Activated CD8-positive, alpha-beta memory T cell treated with anti-CD3 and anti-CD28 coated beads, Interleukin-2, amount 50 U/mL, for 1 hour (primary cell): ENCODE measurements around the gene LYRM9.
A peak's percentile ranks its signal among the peaks of the same experiment; 100 is the strongest.
"Not testable (repeated sequence)": the region's sequence is repeated elsewhere in the genome, so short reads cannot be mapped to it uniquely, and the experiment has no call there.

ENCODE experiments used
- DNase-seq: peaks from one replicate; pipeline ENCODE4 v3.0.0-alpha.2; 2020; ENCODE audit errors: extremely low read depth

Gene LYRM9

DNA sequence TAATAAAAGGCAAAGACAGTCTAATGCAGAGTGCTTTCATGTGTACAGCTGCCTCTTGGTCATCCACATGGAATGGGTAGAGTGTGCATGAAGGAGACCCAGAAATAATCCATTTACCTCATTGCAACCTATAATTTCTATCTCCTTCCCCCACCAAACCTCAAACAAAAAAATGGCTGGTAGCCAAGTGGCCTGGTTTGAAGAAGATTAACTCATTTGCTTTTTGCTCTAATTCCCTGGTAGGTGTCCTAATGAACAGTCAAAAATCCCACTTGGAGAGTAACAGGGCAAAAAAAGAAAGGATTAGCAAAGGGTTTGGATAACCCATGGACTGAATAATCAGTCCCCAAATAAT, 13.0 kb upstream of the LYRM9 start:
- DNase-seq: no peak

DNA sequence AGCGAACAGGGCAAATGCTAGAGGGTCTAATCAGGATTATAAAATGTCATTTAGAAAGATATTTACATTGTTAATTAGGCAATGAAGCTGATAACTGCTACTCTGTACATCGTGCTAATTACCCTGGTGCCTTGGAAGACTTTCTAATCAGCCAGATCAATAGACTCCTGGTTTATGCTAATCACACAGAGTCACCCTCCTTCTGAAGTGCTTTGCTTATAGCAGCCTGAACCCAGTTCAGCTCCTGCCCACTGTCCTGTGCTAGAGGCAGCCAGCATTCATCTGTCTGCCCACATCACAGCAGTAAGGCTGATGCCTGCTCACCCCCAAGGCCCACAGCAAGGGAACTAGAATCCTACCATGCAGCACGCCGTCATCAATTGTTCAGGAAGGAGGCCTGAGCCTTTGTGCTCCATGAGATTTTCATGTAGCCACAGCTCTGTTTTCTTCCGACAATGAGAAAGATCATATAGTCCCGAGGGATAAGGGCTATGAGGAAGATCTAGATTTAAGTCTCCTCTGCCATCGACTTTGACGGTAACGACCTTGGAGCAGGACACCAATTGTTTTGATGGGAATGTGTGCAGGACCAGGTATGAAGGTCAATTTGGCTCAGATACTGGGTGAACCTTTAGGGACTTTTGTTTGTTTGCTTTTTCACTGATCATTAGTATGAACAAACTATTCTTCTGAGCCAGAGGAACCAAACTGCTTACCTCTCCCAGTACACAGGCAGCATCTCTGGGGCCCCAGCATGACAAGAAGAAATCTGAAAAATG, 12.5 kb upstream of the LYRM9 start:
- no peak for DNase-seq

DNA sequence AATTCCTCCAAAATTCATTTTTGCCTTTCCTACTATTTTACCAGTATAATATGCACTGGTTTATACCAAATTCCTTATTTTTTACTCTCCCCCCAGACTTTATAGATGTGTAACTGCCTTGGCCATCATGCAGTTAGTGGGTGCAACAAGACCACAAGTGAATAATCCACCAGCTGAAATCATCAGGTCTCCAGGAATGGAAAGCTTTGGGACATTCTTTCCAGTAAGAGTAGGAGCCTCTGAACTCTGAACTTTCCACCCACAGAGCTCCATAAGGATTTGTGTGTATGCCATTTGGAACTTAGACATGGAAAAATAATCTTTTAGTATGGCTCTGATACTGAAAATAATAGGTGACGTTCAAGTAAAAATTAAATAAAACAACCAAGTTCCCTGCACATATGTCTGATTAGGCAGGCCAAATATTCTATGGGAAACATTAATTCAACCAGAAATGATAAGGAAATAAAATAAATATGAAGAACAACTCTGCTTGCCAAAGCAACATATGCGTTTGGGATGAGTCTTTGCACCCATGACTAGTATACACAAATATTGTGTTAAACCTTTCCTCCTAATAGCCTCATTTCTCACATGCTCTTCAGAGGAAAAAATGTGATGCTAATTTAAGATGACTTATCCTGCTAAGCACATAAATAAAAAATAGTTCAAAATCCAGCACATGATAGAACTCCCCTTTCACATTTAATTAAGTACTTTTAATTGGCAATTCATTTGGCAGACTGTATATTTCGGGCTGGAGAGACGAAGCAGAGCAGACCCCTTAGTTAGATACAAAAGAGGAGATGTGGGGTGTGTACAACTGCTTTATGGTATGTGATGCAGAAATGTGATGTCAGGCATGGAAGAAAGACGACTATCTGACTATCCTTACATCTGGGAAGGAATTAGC, 11.6 kb upstream of the LYRM9 start:
- no peak for DNase-seq

DNA sequence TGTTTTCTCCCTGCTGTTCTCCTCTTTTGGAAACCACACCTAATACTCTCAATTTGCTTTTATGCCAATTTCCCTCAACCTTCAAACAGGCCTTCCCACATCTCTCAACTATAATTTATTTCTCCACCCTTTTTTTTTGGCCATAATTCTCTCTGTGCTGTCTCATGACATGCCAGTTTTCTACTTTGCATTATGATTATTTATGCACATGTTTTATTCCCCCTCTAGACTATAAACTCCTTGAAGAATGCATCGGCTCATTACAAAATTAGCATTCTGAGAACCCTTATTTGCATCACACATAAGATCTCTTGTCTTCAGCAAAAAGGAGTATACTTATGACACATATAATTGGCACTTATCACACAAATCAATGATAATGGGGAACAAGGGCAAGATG, 10.9 kb upstream of the LYRM9 start:
- no peak for DNase-seq

DNA sequence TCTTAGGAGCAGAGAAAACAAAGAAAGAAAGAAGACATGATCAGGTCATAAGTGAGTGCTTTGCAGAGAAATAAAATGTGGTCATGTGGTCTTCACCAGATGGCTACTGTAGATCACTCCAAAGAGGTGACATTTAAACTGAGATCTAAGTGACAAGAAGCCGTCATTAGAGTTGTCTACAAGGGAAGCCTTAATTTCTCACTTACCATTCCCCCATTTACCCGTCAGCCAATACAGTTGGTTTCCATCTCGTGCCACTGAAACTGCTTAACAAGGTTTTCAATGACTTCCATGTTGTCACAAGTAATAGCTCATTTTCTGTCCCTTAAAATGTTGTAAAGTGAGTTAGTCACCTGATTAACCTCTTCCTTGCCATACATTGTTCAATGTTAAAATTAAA, 6.4 kb upstream of the LYRM9 start:
- no peak for DNase-seq

DNA sequence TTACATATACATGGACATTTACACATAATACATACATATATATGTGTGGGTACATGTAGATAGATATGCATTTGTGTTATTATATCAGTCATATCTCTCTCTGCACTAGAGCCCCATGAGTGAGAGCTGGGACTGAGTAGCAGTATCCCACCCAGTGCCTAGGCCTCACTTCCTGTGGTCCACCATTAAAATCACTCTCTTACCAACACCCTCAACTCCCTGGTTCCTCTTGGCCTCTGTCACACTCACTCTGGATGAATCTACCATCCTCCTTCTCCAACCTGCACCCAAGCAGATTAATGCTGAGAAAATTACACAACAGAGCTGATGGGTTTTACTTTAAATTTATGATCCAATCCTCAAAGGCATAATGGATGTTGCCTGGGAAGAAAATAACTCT, 4.9 kb upstream of the LYRM9 start:
- no peak for DNase-seq

DNA sequence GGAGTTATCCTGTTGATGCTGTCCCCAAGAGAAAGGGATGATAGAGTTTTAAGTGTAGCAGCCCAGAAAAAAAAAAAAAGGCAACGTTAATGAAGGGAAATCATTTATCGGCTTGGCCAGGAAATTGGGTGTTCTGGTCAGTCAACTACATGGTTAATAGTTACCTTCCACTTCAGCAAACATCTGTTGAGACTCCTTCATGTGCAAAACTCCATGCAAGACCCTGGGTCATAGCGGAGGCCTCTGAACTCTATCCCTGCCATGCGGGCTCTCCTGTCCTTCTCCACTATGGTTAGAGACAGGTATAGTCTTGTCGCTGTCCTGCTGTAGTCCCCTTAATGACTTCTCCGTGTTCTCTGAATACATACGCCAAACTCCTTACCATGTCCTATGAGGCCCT, 3.5 kb upstream of the LYRM9 start:
- DNase-seq: no peak

DNA sequence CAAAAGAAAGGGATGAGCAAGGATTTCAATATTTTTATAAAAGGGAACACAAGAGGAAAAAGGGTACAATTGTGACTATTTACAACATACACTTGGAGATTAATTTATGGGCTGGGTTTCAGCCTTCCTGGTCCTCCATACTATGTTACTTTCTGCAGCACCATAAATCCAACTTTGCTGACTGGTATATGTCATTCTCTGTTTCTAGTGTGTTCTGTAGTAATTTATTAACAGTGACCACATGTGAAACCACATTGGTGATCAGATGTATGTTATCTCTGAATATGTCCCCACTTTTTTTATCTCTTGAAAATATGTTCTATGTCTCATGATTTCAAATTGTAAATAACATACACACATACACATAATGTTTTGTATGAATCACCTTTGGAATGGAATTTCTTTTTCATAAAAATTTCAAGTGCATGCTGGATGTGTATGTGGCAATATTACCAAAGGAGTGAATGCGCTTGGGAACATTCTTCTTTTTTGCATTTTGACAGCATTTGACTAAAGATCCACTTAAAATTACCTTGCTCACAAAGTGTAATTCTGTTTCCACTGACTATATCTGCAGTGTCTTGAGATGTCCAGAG, 2.9 kb upstream of the LYRM9 start:
- no peak for DNase-seq

DNA sequence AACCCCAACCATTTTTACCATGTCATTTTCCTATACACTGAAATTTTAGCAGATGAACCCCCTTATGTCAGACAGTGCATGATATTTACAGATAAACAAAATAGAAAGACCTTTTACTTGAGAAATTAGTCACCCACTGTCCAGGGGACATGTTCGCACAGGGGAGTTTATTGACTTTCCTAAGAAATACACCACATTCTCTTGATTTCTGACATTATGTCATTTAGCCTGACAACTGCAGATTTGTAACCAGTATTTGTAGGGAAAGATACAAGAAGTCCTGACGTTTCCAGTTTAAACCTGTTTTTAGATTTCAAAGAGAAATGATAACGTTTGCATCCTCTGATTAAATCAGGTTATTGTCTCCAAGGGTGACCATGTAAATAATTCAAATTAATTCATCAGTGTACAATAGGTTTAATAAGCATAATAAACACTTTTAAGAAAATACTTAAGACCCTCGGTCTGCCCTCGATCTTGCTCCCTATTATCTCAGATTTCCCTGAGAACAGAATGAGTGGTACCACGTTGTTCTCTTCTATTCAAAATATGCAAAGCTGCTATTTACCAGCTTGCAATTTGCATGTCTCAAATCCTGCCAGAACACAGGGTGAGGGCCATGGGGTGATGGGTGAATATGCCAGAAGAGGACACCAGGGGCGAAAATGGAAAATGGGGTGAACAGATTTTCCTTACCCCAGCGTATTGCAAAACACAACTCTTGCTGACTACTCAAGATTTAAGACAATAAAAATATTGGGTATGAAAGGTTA, 2.1 kb upstream of the LYRM9 start:
- no peak for DNase-seq

DNA sequence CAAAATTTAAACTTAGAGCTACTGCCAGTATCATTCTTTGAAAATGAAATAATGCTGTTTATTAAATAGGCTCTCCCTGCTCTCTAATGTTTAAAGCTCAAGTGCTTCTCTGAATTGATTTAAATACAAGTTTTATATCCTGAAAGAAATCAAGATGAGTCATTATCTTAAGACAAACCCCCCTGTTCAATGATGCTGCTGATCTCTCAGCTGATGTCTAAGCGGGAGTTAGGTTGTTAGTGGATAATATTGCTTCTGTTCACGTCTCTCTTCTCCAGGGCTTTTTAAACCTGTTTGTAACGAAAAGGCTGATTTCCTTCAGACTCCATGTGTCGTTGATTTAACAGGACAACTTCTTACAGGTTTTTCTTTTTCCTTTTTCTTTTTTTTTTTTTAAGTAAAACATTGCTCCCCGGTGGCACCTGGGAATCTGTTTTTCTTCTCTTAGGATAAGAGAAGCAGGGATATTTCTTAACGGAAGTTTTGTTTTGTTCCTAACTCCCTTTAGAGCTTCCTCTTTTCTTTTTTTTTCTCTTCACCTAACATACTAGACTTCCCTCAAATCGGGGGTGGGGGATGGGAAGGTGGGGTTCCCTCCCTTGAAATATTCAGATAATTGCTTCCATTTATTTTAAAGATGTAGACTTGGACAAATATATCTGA, 807 bp upstream of the LYRM9 start:
- no peak for DNase-seq

DNA sequence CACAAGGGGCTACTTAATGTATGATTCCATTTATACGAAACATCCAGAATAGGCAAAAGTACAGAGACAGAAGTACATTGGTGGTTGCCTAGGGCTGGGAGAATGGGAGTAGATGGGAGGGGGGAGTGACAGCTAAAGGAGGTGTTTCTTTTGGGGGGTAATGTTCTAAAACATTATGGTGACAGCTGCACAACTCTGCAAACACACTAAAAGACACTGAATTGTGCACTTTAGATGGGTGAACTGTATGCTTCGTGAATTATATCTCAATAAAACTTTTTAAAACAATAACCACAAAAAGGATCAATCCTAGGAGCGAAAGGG, 661 bp downstream of the LYRM9 start:
- DNase-seq: no peak

DNA sequence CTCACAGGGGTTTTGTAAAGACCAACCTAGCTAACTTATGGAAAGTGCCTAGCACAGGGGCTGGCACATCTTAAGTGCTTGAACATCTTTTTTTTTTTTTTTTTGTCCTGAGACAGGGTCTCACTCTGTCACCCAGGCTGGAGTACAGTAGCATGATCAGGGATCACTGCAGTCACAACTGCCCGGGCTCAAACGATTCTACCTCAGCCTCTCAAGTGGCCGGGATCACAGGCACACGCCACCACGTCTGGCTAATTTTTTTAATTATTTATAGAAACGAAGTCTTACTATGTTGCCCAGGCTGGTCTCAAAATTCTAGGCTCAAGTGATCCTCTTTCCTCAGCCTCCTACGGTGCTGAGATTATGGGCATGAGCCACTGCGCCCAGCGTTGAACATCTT, 1.3 kb downstream of the LYRM9 start:
- DNase-seq: no peak

DNA sequence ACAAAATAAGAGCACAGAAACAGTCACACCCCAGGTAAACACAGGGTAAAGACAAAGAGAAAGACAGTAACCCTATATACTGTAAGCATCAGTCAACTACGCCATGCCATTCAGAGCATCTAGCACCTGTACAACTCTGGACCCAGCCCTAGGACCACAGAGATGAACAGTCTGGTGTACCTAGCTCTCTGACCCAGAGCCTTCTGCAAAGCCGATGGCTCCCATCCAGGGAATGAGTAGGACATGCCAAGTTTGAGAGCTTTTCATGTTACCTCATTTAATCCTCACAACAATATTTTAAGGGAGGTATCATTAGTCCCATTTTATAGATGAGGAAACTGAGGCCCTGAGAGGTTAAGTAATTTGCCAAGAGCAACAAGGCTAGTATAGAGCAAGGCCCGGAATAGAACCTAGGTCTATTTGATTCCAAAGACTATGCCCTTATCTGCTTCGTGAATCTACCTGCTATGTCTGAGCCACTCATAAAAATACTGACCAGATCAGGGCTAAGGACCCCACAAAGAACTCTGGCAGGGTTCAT, 3.4 kb downstream of the LYRM9 start:
- no peak for DNase-seq

DNA sequence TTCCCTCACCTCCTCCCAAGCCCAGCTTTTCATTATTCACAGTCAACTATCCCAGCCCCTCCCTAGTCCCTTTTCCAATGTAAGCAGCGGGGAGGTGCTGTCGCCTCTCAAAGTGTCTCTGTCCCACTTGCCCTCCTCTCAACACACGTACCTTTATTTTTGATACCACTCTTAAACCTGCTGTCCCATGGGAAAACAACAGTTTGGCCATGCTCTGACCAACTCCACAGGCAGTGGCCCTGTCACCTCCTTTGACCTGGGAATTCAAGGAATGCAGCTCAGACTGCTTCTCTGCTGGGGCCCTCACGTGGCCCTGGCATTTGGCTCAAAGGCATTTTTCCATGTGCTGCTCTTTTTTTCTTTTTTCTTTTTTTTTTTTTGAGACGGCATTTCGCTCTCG, 4.2 kb downstream of the LYRM9 start:
- DNase-seq: no peak

DNA sequence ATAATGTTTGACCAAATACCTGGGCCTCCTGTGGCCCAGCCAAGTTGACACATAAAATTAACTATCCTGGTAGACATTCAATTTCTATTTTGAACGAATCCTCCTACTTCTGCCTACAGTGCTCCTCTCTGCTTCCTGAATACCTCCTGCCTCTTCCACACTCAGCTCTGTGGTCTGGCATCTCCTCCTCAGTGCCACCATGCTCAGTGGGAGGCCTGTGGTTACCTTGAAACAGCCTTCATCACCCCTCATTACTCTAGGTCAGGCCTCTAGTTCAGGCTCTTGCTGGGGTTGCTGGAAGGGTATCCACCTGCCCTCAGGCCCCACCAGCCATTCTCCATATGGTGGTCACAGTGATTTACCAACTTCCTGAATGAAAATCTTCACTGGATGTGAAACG, 5.1 kb downstream of the LYRM9 start:
- DNase-seq: no peak

DNA sequence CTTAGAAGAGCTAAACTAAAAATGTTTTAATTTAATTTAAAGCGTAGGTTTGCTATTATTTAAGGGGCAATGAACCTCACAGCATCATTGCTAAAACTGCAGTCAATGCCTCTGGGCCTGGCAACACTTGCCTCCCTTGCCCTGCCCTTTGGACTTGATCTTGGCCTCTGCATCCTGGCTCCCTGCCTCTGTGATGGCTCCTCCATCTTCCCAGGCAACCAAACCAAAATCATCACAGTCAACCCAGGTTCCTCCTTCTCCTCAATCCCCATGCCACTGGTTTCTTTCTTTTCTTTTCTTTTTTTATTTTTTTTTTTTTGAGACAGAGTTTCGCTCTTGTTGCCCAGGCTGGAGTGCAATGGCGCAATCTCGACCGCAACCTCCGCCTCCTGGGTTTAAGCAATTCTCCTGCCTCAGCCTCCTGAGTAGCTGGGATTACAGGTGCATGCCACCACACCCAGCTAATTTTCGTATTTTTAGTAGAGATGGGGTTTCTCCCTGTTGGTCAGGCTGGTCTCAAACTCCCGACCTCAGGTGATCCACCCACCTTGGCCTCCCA, 6.7 kb downstream of the LYRM9 start:
- DNase-seq: not testable (repeated sequence)

DNA sequence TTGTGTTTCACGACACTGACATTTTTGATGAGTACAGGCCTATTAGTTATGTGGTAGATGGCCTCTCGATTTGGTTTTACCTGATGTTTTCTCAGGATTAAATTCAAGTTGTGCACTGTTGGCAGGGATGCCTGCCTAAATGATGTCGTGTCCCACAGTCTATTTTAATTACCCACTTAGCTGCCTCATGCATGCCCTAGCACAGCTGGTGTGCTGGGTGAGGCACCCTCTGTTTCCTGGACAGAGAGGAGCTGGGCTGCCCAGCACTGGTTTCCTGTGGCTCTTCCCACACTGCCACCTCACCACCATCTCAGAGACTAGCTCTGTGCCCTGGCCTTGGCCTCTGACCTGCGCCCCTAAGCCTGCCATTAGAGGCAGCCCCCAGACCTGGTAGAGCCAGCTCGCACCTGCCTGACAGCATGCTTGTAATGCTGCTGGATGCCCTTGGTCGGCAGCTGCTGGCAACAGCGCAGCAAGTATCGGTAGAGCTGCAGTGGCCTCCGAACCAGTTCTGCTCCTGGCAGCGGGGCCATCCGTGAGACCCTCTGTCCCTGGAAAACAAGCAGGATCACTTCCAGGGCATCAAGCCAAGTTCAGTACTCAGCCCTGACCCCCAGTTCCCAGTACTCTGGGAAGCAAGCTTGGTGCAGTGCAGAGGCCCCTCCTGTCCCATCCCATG, 10.9 kb downstream of the LYRM9 start:
- DNase-seq: no peak

DNA sequence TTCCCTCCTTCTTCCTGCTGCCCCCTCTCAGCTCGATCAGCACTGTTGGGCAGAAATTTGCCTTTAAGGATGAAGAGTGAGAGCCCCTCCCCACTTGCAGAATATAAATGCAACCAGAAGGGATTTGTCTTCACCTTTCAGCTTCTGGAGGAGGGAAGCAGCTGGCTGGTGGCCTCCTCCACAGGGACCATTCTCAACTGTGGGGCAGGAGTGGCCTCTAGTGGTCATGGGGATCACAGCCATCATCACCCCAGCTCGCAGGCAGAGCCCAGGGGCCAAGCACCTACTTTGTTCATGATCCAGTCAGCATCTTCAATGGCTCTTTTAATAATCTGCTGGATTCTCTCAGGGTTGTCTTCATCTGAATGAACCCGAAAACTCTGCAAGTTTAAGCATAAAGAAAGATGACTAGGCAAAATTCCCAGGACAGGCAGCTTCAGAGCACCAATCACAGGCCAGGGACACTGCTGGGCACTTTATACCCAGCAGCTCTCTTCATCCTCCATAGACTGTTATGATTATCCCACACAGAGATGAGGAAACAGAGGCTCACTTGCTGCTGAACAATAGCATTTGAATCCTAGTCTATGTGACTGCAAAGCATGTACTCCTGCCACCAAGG, 13.1 kb downstream of the LYRM9 start:
- peak; percentile 38 for DNase-seq

DNA sequence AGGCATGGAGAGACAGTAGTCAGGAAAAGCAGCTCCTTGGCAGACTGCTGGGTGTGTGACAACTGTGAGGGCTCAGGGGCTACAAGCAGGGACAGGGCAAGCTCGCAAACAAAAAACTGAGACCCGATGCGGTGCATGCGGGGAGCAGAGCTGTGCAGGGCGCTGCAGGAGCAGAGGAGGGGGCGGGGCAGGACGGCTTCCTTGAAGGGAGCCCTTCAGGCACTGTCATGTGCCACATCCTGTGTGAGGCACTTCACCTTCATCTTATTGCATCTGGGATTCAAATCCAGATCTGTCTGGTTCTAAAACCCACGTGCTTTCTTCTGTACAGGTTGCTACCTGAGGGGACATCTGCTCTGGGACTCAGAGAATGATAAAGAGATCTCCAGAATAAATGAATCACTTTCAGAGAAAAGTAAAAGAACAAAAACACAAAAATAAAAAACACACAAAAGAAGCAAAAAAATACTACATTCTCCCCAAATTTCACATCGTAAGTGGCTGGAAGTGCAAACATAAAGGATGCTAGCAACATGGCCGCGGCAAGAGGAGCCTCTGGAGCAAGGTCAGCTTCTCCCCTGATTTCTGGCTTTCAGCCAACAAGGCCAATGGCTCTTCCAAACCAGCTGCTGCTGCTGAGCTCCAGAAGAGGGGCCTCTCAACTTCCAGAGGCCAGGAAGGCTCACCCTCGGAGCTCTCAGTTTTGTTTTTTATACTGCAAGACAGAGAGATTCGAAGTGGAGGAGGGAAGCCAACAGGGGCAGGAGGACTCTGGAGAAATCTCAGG, 14.2 kb downstream of the LYRM9 start:
- no peak for DNase-seq
